Measurements from ENCODE around the gene STK26.

Gene STK26

GRCh38 chrX:132101206-132101605 is 78.1 kb downstream of the STK26 start:
- no peak for DNase-seq

GRCh38 chrX:132101799-132102198 is 78.7 kb downstream of the STK26 start:
- no peak for DNase-seq

GRCh38 chrX:132107291-132107690 is 84.2 kb downstream of the STK26 start:
- no peak for DNase-seq

GRCh38 chrX:132114607-132115006 is 91.5 kb downstream of the STK26 start:
- DNase-seq = no peak

GRCh38 chrX:132115792-132116191 is 92.7 kb downstream of the STK26 start:
- no peak for DNase-seq

- no peak for DNase-seq
These were observed 95.3 kb downstream of the STK26 start for GRCh38 chrX:132118358-132118757.

- no peak for DNase-seq
These were observed 96.2 kb downstream of the STK26 start for GRCh38 chrX:132119283-132119682.

GRCh38 chrX:132119821-132120515 is 96.9 kb downstream of the STK26 start:
- DNase-seq = no peak

GRCh38 chrX:132120913-132121312 is 97.8 kb downstream of the STK26 start:
- DNase-seq = no peak
